Superior temporal gyrus (tissue), 1 donor: ENCODE results near the gene ATP10A.

Source experiments
- DNase-seq: peaks from one replicate; pipeline ENCODE4 v3.0.0-alpha.2; 2016; ENCODE audit errors: extremely low spot score

ATP10A gene

DNA sequence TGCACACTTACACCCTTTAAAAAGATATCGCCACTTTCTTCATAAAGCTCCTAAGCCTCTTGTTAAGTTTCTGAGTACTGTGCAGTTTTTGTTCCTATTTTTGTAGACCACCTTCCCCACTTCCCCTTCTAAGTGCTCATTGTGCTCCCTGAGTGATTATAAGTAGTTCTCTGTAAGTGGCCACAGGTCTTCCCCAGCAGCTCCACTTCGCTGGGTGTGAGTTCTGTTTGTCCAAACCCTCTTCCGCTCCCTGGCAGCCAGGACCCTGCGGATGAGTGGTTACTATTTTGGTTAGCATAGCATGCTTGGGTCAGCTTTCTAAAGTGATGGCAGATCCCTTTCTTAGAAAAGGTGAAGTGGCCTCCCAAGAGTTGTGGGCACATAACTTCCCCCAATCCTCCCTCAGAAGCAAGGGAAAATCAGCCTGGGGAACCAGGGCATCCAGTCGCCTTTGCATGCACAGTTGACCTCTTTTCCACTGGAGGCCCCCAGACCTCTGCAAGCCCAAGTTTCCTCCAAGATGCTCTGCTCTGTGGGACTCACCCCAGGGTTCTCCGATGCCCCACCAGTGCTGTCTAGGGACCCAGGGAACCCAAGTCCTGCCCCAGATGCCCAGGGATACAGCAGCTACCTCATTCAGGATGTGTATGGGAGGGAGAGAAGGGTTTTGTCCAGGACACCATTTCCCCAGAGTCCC, 69.6 kb downstream of the ATP10A start:
- DNase-seq: no peak

DNA sequence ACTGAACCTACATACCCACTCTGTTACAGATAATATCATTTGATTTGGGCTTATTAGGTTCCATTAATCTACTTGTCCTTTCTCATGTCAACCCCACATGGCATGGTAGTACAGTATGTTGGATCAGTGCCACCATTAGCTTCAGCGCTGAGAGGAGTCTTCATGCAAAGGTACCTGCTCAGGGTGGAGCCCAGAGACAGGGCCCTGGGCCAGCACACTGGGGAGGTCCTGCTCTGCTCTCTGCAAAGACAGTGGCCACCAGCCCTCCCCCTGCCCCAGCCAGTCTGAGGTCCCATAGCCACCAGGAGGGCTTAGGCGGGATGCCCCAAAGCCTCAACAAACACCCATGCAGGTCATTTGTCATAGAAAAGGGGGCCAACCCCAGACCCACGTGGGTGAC, 71.0 kb downstream of the ATP10A start:
- DNase-seq: no peak

DNA sequence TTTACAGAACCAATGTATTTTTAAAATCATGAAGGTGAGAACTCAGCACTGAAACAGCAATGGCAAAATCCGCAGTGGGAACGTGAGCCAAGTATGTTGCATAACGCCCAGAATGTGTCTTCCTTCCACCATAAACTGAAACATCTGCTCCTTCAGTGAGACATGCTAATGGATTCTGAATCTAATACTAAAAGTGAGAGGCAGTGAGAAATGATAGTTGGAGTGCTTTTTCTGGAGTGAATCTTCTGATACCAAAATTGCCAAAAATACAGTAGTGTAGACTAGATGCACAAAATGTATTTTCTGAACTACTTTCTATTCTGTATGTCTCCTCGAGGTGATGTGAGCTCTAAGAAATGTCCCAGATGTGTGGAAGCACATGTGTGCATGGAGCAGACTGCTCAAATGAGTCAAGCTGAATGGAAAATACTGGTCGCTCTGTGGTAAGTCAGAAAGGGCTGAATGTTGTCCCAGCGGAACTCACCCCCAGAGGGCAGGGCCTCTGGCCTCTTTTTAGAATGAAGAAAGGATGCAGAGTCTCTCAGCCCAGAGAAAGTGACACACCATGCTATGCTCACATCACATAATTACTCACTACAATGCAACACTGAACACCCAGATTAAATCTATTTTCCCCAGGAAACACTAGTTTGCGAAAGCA, 73.0 kb downstream of the ATP10A start:
- DNase-seq: peak; percentile 70

DNA sequence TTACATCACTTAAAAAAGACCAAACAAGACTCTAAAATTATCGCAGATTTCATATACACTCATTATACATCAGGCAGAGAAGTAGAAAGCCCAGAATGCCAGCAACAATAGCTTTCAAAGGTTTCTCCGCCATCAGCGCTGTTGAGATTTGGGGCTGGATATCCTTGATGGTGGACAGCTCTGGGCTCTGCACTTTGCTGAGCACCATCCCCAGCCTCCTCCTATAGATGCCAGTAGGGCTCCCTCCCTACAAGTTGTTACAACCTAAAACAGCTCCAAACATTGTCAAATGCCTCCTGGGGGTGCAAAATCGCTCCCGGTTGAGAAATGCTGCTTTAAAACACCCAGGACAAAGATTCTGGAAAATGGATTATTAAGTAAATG, 73.5 kb downstream of the ATP10A start:
- no peak for DNase-seq

DNA sequence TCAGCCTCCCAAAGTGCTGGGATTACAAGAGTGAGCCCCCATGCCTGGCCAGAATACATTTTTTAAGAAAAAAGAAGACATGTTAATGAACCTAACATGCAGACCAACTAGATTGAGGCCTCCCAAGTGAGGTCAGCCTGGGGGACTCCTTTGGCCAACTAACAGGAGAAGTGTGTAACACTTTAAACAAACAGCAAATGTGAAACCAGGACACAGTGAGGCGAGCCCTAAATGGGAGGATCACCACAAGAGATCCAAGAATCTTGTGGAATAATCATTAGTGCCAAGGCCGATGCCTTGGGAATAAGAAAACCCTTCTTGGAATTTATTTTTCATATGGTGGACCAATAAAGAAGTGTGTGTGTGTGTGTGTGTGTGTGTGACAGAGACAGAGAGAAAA, 73.9 kb downstream of the ATP10A start:
- DNase-seq: no peak

DNA sequence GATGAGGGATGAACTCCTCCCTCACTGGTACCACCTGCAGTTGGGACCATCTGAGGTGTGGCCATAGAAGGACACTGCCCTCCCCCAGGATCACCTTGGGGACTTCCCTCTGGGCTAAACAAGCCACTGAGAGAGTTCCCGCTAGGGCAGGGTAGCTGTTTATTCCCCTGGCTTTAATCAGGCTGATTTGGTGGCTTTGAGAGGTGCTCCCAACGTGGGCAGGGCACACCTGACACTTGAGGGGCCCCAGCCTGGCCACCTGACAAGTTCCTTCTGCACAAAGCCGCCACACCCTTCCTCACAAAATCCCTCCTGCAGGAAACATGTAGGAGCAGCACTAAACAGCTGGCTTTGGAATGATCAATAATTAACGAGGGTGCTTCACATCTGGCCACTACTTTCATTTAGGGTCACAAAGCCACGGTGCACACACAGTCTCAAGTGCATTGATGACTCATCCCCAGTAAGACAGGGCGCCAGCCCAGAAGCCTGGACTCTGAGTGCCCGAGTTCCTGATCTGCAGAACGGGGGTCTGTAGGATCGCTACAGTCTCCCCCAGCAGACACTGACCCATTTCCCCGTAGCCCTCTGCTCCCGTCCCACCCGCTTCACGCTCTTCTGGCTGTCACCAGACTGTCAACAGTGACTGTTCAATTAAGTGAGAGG, 75.1 kb downstream of the ATP10A start:
- DNase-seq: no peak

DNA sequence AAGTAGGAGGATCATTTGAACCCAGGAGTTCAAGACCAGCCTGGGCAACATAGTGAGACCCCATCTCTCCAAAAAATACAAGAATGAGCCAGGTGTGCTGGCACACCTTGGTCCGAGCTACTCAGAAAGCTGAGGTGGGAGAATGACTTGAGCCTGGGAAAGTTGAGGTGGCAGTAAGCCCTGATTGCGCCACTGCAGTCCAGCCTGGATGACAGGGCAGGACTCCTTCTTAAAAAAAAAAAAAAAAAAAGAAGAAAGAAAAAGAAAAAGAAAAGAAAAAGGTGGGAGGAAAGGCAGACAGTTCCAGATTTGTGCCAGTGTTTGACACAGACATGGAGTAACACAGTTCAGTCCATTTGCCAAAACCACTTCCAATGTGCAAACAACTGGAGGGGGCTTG, 75.7 kb downstream of the ATP10A start:
- DNase-seq: no peak

DNA sequence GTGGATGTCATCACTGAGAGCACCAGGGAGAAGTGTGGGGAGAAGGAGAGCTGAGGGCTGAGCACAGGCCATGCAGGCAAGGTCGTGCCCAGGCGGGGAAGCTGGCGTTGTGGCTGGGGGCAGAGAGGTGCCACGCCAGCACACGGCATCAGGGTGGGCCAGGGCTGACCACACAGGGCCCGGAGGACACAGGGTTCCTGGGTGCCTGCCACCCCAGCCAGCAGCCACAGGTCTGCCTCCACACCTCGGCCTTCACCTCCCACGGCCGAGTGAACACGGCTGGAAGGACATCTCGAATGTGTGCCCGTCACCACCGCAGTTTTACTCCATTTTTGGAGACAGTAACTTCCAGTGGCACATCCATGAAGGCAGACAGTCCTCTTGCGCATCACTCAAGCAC, 77.1 kb downstream of the ATP10A start:
- DNase-seq: no peak

DNA sequence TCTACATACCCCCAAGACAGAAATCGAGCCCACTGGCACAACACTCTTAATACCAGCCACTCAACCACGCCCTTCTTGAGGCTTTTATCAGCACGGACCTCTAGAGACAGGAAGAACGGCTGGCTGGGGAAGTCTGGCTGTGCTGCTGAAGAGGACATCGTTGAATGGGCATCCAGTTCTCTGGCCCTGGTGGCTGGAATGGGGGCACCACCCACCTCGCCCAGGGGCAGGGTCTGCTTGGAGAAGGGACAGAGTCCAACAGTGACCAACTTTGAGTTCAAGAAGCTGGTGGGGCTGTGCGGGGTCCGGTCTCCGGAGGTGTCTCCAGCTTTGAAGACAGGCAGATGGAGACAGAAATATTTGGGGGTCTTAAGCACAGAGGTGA, 77.5 kb downstream of the ATP10A start:
- no peak for DNase-seq

DNA sequence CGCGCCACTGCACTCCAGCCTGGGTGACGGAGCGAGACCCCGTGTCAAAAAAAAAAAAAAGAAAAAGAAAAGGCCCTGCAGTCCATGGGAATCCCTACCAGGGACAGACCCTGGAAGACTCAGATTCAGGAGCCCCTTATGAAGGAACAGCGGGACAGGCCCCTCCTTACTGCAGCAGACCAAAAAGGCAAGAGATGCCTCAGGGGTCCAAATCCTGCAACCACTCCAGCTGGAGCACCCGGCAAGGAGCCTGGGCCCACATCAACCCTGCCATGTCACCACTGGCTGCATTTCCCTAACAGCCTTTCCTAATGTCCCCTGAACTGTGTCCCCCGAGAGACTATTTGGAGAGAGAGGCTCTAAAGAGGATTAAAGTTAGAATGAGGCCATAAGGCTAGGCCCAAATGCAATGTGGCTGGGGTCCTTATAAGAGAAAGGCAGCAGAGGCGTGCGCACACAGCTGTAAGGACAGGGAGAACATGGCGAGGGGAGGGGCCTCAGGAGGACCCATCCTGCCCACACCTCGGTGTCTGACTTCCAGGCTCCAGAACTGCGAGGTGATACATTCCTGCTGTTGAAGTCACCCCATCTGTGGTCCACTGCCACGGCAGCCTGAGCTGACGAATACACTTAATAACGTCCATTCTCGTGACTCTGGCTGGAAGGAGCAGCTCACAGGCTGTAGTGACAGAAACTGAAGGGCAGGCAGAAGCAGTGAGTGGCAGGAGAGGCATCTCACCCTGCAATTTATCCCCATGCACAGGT, 78.1 kb downstream of the ATP10A start:
- DNase-seq: no peak

DNA sequence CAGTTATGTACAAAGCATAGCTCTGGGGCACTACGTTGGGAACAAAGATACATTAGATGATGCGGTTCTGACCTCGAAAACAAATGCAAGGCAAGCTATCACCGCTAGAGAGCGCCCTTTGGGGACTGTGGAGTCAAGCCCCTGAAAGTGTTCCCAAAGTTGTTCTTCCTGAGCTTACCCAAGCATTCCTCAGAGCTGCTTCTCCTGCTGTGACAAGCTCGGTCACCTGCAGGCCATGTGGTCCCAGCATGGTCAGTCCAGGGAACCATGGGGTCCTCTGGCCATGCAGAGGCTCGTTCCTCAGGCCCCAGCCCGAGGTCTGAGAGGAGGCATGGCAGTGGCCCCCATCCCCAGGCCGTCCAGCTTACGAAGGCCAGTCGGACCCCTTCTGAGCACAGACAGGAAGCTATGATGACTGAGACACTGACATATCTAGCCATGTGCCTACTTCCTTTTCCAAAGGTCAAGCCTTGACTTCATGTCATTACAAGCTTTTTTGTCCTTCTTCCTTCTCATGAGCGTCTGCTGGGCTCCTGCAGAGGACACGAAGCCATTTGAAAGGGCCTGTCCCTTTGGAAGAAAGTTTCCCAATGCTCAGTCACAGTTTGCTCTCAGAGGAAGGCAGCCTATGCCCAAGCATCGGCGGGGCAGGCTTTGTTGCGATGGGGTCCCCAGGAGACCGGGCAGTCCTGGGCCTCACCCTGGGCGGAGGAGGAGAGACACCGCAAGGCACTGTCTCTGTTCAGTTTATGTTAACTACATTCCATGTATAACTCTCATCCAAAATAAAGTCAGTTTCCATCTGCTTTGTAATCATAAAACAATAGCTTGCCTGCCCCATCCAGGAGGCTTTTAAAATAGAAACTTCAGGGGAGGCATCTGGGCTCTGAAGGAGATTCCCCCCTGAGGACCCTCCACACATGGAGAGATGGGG, 79.3 kb downstream of the ATP10A start:
- DNase-seq: no peak

DNA sequence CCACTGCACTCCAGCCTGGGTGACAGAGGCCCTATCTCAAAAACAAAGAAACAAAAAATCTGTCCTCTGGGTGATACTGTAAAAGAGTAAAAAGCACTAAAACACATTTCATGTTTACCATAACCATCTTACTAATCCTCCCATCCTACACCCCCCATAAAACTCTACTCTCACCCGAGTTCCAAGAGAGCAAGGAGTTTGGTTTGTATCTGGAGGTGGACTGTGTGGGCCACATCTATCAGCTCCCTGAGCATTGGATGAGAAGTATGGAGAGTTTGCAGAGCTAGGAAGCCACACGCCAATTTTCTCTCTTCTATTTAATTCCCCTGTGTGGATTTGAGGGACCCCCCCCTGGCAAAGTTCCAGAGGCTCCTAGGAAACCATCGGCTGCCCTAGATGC, 80.0 kb downstream of the ATP10A start:
- DNase-seq: no peak

DNA sequence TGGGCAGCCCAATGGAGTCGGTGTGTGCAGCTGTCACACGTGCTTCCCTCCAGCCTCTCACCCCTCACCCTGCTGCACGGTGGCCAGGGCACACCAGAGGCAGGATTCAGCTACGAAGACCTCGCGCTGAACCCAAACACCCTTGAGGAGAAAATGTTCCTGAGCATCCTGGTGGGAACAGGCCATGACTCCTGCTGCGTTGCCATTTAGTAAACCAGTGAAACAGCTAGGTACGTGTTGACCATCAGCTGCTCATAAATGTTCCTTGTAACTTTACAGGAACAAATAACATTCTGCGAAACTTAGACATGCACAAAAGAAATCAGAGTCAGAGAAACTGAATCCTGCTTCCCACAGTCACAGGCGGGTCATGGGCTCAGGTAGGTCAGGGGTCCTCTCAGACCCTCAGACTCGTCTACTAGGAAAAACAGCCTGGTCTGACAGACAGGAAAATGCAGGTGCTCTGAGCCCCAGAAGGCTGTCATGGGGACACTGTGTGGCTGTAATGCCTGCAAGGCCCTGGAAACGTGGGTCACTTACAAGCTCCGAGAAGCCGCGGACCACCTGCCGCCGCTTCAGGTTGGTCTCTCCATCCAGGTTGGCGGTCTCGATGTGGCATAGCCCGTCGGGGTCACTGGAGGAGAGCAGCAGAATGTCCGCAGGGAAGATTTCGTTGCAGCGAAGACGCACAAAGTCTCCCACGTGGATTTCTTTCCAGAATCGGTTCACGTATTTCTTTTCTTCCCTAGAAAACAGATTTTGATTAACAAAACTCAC, 82.5 kb downstream of the ATP10A start:
- no peak for DNase-seq

DNA sequence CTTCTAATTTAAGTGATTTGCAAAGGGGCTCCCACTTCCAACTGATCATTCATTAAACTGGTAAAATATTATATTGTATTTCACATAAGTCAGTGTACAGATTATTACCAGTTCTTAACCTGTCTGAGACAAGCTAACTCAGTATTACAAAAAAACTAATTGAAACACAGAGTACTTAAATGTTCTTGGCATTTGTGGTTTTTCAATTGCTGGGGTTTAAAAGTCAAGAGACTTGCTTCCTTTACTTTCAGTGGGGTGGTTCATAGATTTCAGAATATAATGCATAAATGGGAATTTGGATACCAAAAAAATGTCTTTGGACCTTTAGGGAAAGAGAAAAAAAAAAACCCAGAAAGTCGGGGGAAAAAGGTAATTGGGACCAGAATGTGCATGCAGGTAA, 85.0 kb downstream of the ATP10A start:
- DNase-seq: no peak

DNA sequence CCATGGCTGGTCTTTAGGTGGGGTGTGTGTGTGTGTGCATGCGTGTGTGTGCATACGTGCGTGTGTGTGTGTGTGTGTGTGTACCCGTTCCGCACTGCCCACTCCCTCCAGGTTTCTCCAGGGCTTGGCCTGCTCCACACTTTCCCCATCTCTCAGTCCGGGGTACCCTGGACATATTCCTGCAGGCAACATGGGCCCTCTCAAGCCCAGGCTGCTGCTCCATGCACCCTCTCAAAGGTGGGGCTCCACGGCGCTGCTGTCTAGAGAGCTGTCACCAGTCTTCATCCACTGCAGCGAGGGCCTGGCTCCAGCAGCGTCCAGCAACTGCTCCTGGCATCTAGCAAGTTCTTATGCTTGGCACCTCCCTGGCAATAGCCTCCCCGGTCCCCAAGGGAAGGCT, 86.1 kb downstream of the ATP10A start:
- DNase-seq: no peak

DNA sequence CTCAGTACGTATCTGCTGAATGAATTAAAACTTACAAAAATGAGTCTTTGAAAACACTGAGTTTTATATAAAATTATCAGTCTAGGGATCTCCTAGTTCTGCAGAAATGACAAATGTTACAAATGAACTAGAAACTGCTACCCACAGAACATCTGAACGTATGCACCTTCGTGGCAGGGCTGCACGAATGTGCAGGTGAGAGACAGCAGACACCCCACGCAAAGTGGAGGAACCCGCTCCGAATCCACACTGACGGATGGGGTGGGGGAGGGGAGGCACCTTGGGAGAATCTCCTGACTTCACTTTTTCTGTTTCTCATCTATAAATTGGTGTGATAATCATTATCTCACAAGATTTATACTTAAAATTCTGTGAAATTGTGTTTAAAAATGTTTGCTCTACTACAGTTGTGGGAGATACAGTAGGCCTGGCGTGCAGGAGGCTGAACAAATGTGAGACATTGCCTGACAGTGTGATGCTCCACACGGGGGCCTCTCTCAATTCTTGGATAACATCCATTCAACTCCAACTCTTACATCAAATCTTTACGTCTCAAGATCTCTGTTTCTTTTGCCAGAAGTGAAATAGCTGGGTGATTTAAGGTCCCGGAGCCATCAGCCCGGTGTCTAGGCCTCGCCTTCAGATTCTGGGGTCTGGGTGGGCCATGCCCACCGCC, 86.9 kb downstream of the ATP10A start:
- DNase-seq: no peak

DNA sequence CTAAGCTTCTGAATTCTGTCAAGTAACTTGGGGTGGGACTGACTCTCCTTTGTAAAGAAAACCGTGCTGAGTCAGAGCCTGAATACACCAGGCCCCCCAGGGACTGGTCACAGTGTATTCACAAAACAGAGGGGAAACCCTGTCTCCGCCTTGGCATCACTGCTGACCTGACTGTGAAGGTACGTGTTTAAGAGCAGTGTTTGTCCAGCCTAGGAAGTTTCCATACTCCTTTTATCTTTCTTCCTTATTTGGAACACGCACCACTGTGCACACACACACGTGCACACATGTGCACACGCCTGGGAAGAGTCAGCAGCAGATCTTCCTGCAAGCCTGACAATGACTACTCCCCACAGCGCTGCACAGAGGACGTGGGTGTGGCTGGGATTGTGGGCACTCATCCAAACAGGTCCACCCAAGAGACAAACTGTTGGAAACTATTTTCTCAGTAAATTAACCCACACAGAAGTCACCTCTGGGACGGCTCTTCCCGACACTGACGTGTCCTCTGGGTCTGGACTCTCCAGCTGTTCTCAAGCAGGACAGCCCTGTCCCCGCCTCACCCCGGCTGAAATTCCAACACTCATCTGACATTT, 87.7 kb downstream of the ATP10A start:
- no peak for DNase-seq

DNA sequence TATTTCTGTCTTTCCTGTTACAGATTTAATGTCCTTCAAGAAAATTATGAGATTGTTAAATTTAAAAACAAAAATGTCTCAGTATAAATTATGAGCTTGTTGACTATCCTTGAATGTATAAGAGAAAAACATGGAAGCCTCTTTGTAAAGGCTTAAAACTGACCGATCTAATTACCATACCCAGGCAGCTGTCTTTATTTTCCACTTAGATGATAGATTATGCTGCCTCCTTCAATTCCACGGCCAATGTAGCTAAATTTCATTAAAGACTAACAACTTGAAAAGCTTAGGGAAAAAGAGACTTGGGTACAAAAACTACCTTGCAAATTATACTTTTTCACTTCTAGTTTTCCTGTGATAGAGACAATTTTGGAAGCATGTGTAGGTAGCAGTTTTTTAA, 88.3 kb downstream of the ATP10A start:
- DNase-seq: no peak

DNA sequence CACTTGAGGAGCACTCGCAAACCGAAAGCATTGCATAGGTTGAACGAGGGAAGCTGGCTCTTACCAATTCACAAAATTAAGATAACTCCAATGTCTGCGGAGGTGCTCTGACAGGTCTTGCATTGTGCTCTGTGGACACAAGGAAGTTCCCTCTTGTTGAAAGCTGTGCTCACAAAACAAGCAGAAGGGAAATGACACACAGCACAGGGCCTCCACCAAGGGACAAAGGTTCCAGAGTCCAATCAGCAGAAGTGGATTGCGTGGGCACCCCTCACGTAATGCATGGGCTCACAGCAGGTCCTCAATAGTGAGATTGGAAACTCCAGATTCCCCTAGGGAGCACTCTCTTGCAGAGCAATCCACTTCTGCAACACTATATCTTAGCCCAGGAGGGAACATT, 89.9 kb downstream of the ATP10A start:
- DNase-seq: no peak

DNA sequence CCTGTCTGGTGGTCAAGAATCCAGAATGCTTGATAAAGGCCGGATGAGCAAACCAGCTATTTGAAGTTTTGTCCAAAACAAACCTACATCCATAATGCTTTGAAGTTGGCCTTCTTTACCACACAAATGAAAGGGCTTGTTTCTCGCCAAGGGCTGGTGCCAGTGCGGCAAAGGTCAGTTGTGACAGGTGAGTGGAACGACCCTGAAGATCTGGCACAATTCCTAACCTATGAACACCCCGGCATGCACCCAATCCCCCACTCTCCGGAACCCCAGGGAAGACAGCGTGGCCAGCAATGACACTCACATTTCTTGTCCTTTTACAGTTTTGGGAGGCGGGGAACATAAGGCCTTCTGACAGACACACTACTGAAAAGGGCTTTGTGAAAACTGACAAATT, 90.6 kb downstream of the ATP10A start:
- DNase-seq: no peak
